ENCODE data around the gene NCOA5.

The NCOA5 gene

DNA sequence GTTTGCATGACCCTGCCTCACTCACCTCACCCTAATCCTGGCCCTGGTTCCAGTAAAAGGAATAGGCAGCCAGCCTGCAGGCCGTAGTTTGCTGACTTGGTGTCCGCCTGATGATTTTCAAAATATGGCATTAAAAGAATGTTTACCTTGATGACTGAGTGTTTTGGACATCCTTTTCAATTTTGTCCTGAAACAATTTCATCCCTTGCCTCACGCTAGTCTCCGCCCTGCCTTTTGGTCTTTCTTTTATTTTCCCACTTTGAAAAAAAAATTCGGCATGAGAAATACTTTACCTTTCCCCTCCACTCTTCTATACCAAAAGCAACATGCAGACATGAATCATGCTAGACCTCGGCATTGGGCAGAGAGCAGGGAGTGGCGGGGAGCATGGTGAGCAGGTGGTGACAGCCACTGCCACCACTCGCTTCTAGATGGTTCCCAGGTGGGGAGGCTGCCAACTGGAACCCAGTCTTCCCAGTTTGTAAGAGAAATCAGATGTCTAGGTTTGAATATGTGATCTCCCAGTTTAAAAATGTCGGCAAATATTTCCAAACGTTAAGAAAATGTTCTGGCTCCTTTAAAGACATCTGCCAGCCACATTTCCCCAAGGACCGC lies 37.7 kb upstream of the NCOA5 start:
- in situ Hi-C loops (cut with MboI; ENCODE audit: low pct_unique_long_range_greater_than_20kb, low sequenced_read_pairs, unreplicated experiment) = no loop called here
- DNase-seq (ENCODE audit: low spot score) = no peak
- TF ChIP-seq, protein P1, sequence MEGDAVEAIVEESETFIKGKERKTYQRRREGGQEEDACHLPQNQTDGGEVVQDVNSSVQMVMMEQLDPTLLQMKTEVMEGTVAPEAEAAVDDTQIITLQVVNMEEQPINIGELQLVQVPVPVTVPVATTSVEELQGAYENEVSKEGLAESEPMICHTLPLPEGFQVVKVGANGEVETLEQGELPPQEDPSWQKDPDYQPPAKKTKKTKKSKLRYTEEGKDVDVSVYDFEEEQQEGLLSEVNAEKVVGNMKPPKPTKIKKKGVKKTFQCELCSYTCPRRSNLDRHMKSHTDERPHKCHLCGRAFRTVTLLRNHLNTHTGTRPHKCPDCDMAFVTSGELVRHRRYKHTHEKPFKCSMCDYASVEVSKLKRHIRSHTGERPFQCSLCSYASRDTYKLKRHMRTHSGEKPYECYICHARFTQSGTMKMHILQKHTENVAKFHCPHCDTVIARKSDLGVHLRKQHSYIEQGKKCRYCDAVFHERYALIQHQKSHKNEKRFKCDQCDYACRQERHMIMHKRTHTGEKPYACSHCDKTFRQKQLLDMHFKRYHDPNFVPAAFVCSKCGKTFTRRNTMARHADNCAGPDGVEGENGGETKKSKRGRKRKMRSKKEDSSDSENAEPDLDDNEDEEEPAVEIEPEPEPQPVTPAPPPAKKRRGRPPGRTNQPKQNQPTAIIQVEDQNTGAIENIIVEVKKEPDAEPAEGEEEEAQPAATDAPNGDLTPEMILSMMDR (IDR thresholded peaks at IDR 0.05; ENCODE audit: extremely low read depth, insufficient read depth, missing control alignments) = no peak

GRCh38 chr20:46126440-46127056 lies 36.8 kb upstream of the NCOA5 start:
- in situ Hi-C loops (cut with MboI; ENCODE audit: low pct_unique_long_range_greater_than_20kb, low sequenced_read_pairs, unreplicated experiment) = no loop called here
- TF ChIP-seq, protein P1 (IDR thresholded peaks at IDR 0.05; ENCODE audit: extremely low read depth, insufficient read depth, missing control alignments) = no peak
- no peak for DNase-seq (ENCODE audit: low spot score)

DNA sequence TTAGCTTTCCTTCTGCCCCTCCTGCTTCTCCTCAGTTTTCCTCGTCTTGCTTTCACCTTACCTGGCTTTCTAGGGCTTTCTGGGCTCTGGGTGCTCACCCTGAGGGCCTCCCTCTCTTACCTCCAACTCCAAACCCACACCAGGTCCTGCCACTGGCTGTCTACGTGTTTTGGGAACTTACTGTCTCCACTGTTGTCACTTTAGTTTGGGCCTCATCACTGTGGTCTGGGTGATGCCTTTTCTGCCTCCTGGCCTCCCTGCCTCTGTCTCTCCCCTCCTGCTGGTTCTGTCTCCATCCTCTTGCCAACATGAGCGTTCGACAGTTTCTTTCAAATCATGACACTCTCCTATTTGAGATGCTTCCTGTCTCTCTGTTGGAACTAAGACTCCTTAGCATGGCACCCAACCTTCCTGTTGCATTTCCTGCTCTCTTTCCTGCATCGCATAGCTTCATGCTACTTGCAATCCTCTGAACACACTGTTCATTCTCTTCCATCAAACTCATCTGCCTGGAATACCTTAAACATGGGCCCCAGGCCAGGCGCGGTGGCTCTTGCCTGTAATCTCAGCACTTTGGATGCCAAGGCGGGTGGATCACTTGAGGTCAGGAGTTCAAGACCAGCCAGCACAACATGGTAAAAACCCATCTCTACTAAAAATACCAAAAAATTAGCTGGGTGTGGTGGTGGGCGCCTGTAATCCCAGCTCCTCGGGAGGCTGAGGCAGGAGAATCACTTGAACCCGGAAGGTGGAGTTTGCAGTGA lies 33.9 kb upstream of the NCOA5 start:
- in situ Hi-C loops (cut with MboI; ENCODE audit: low pct_unique_long_range_greater_than_20kb, low sequenced_read_pairs, unreplicated experiment) = no loop called here
- DNase-seq (ENCODE audit: low spot score) = no peak
- TF ChIP-seq, protein P1 (IDR thresholded peaks at IDR 0.05; ENCODE audit: extremely low read depth, insufficient read depth, missing control alignments) = no peak

DNA sequence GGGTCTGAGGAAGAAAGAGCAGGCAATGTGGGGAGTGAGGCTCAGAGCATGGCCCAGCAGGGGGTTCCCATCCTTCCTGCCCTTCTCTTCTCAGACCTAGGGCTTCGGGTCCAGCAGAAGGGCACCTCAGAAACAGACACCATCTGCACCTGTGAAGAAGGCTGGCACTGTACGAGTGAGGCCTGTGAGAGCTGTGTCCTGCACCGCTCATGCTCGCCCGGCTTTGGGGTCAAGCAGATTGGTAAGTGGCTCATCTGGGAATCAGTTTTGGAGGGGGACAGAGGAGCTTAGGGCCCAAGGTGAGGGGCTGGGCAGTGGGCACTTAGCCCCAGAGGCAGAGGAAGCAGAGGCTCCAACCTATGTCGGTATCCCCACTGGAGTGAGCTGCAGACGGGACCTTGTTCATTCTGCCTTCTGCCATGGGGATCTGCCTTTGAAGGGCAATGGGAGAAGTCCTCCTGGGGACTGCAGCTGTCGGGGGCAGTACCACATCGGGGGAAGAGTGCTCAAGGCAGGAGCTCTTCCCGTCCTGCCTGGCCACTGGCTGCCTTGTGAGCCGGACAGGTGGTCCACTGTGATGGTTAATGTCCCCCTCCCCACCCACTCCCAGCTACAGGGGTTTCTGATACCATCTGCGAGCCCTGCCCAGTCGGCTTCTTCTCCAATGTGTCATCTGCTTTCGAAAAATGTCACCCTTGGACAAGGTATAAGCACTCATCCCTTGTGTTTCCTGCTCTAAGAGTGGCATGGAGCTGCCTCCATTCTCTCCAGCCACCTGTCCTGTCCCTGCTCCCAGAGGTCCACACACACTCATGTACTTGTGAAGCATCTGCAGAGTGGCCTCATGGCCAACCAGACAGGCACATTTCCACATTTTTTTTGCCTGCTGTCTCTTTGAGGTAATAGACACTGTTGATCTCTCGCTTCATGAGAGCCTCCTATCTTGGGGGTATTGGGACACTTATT lies 33.0 kb upstream of the NCOA5 start:
- DNase-seq (ENCODE audit: low spot score) = no peak

GRCh38 chr20:46122071-46122470 lies 32.3 kb upstream of the NCOA5 start:
- in situ Hi-C loops (cut with MboI; ENCODE audit: low pct_unique_long_range_greater_than_20kb, low sequenced_read_pairs, unreplicated experiment) = no loop called here
- DNase-seq (ENCODE audit: low spot score) = no peak
- TF ChIP-seq, protein P1 (IDR thresholded peaks at IDR 0.05; ENCODE audit: extremely low read depth, insufficient read depth, missing control alignments) = no peak

More for the DNA sequence above, 33.0 kb upstream of the NCOA5 start:
- in situ Hi-C loops (cut with MboI; ENCODE audit: low pct_unique_long_range_greater_than_20kb, low sequenced_read_pairs, unreplicated experiment) = no loop called here
- TF ChIP-seq, protein P1 (IDR thresholded peaks at IDR 0.05; ENCODE audit: extremely low read depth, insufficient read depth, missing control alignments) = no peak
